Measurements from ENCODE around the gene CNGB1. TPM values are rescaled to one million over a fixed set of nuclear protein-coding genes. Genes with fewer than 3 reads are reported as not detected.
"Not testable (repeated sequence)": the region's sequence is repeated elsewhere in the genome, so short reads cannot be mapped to it uniquely, and the experiment has no call there.

Gene CNGB1
- not detected for total RNA-seq

- CTCF ChIA-PET, result no interaction called here
- POLR2A ChIA-PET, result no interaction called here
Observed at GRCh38 chr16:57970970-57971369, at the start of gene CNGB1. TSS of gene CNGB1 (minus strand) at chr16:57971128. CDS start at chr16:57967286, 3,842 bp downstream.

- CTCF ChIA-PET, result interaction anchor here (0.9 to 1.2 kb wide), 2 partner anchors 9 to 14 kb away, joined by 3 read pairs; no protein-coding TSS in a partner anchor
- POLR2A ChIA-PET, result no interaction called here
Observed at GRCh38 chr16:58019866-58020538, 49.1 kb upstream of the CNGB1 start.

GRCh38 chr16:58018803-58019202 is 47.9 kb upstream of the CNGB1 start:
- CTCF ChIA-PET, result interaction anchor here (0.9 to 1.3 kb wide), 3 partner anchors 8 to 15 kb away, joined by 3 read pairs; no protein-coding TSS in a partner anchor
- POLR2A ChIA-PET, result no interaction called here

GRCh38 chr16:58016840-58017446 is 46.0 kb upstream of the CNGB1 start:
- ChIA-PET CTCF (no interaction called here), POLR2A (no interaction called here)

GRCh38 chr16:58013201-58013956 is 42.5 kb upstream of the CNGB1 start:
- POLR2A ChIA-PET, result no interaction called here
- CTCF ChIA-PET, result interaction anchor here (0.5 to 0.6 kb wide), 2 partner anchors 55 to 121 kb away, joined by 3 to 4 read pairs; no protein-coding TSS in a partner anchor

DNA sequence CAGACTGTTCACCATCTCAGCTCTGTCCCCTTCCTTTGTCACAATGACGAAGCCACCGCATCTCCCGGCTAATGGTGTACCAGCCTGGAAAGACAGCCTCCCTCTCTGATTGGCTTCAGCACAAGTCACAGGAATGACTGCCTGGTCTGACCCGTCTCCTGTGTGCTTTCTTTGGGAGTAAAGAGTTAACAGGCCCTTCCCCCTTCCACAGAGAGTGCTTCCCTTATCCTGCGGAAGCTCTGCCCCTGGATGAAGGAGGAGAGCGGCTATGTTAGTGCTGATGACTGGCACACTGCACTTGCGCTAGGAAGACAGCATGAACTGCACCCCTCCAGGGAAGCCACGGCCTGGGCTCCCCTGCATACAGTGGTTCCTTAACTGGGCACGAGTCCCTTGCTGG is 41.6 kb upstream of the CNGB1 start:
- POLR2A ChIA-PET, result no interaction called here
- CTCF ChIA-PET, result no interaction called here

- ChIA-PET CTCF (no interaction called here), POLR2A (no interaction called here)
Observed at GRCh38 chr16:58011652-58012051, 40.7 kb upstream of the CNGB1 start.

DNA sequence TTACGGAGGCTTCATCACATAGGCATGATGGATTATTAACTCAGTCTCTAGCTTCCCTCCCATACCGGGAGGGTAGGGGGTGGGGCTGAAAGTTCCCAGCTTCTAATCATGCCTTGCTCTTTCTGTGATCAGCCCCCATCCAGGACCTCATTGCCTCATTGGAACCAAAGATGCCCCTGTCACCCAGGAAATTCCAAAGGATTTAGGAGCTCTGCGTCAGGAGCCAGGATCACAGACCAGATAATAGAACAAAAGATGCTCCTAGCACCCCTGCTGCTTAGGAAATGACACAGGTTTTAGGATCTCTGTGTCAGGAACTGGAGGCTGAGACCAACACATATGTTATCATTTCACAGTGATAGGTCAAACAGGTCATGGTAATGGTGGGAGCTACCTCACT is 40.0 kb upstream of the CNGB1 start:
- ChIA-PET POLR2A (no interaction called here), CTCF (interaction anchor here (1.3 kb wide), 1 partner anchor 8 kb away, joined by 3 read pairs; no protein-coding TSS in a partner anchor)

DNA sequence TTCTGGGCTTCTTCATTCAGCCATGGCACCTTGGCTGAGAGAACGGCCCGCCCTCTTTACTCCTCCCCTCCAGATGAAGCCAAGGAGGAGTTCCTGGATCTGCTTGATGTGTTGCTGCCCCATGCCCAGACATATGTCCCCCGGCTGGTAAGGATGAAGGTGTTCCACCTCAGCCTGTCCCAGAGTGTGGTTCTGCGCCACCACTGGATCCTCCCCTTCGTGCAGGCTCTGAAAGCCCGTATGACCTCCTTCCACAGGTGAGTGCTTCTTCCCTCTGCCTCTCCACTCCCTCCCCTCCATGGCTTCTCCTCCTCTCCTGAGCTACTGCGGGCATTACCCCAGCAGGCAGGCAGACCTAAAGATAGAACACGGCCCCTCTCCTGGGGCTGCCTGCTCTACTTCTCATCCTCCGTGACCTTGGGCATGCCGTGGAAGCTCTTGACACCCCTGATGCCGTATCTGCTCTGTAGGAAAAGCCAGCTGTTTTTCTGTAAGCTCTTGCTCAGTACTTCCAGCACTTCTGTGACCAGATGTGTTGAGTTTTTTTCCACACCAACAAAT is 39.0 kb upstream of the CNGB1 start:
- POLR2A ChIA-PET, result interaction anchor here (0.7 kb wide), 1 partner anchor 9 kb away, joined by 3 read pairs; the partner anchor contains the start of gene USB1

GRCh38 chr16:58004736-58005135 is 33.8 kb upstream of the CNGB1 start:
- CTCF ChIA-PET, result interaction anchor here (0.8 to 1.2 kb wide), 3 partner anchors 65 to 269 kb away, joined by 3 read pairs; partner anchors contain the start of gene KATNB1
- POLR2A ChIA-PET, result not testable (repeated sequence)

More for the DNA sequence above, 39.0 kb upstream of the CNGB1 start:
- CTCF ChIA-PET, result interaction anchor here (1.3 kb wide), 1 partner anchor 9 kb away, joined by 3 read pairs; no protein-coding TSS in a partner anchor

- ChIA-PET POLR2A (no interaction called here), CTCF (no interaction called here)
Observed at GRCh38 chr16:58002936-58003335, 32.0 kb upstream of the CNGB1 start.

- ChIA-PET POLR2A (no interaction called here), CTCF (no interaction called here)
Observed at GRCh38 chr16:58002416-58002800, 31.5 kb upstream of the CNGB1 start.

GRCh38 chr16:58001781-58002415 is 31.0 kb upstream of the CNGB1 start:
- ChIA-PET POLR2A (no interaction called here), CTCF (interaction anchor here (0.9 to 1.3 kb wide), 4 partner anchors 128 to 352 kb away, joined by 3 to 5 read pairs (median 4); partner anchors contain the start of gene CFAP20)

GRCh38 chr16:58000706-58001676 is 30.1 kb upstream of the CNGB1 start, which contains the start of gene USB1:
TSS of gene USB1 (plus strand) at chr16:58001407. CDS start at chr16:58001484, 77 bp downstream.
- POLR2A ChIA-PET, result interaction anchor here (0.9 to 1.1 kb wide), 2 partner anchors 9 to 16 kb away, joined by 3 to 4 read pairs; no protein-coding TSS in a partner anchor

DNA sequence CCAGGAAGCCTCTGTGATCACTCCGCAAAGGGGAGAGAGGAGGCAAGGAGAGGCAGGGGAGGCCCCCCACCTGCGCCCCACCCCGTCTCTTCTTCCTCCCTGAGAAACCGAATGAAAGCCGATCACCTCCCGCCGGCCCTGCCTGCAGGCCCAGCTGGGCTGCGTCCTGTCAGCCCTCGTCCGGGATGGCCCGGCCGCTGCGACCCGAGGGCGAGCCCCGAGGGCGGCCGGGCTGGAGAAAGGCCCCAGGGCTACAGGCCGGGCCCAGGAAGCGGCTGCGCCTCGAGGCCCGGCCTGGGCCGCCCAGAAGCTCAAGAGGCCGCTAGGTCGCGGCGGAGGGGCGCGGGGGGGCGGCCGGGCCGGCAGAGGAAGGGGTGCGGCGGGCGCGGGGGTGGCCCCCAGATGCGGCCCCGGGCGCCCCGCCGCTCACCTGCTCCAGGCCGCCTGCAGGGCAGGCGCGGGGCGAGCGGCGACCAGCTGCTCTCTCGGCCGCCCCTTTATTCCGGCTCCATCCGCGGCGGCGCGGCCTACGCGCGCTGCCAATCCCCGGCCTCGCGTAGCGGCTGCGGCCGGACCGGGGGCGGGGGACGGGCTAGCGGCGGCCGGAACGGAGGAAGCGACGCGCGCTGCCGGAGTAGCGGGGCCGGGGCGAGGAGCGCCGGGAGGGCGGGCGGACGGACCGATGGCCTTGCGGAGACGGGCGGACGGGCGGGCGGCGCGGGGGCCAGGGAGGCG is 29.2 kb upstream of the CNGB1 start, which contains the start of gene ZNF319:
ZNF319 (minus strand) TSS at position 702 of the 735 bp plus-strand sequence. CDS start 2,407 bp downstream, outside the sequence.
- ChIA-PET POLR2A (interaction anchor here (1.0 to 1.1 kb wide), 2 partner anchors 15 to 23 kb away, joined by 3 to 4 read pairs; no protein-coding TSS in a partner anchor), CTCF (interaction anchor here (0.6 to 2.1 kb wide), 9 partner anchors 23 to 471 kb away, joined by 3 to 5 read pairs (median 4); no protein-coding TSS in a partner anchor)

More at GRCh38 chr16:58000706-58001676, 30.1 kb upstream of the CNGB1 start, which contains the start of gene USB1:
- CTCF ChIA-PET, result interaction anchor here (0.6 to 2.1 kb wide), 13 partner anchors 16 to 506 kb away, joined by 3 to 5 read pairs (median 4); partner anchors contain the start of gene CFAP20

GRCh38 chr16:57999366-57999970 is 28.5 kb upstream of the CNGB1 start:
- ChIA-PET CTCF (interaction anchor here (0.8 to 2.1 kb wide), 7 partner anchors 24 to 422 kb away, joined by 3 to 5 read pairs (median 3); no protein-coding TSS in a partner anchor), POLR2A (interaction anchor here (0.6 to 1.0 kb wide), 2 partner anchors 24 to 25 kb away, joined by 3 to 7 read pairs; no protein-coding TSS in a partner anchor)
